NK-92 (cell line): ENCODE measurements around the gene ITGAD.

ENCODE experiments used
- DNase-seq: peaks from one replicate; lab custom pipeline; 2025; ENCODE audit not compliant: unreplicated experiment; lab: John Stamatoyannopoulos, UW

The ITGAD gene

GRCh38 chr16:31393056-31393455 is at the start of gene ITGAD:
Gene ITGAD (plus strand): TSS chr16:31393335. CDS start chr16:31393361, 26 bp downstream.
- DNase-seq, result no peak

GRCh38 chr16:31344712-31345111 is 48.4 kb upstream of the ITGAD start:
- no peak for DNase-seq

GRCh38 chr16:31347445-31347844 is 45.7 kb upstream of the ITGAD start:
- no peak for DNase-seq

GRCh38 chr16:31348579-31348978 is 44.6 kb upstream of the ITGAD start:
- DNase-seq, result no peak

GRCh38 chr16:31350275-31351005 is 42.7 kb upstream of the ITGAD start:
- no peak for DNase-seq

GRCh38 chr16:31351246-31351941 is 41.7 kb upstream of the ITGAD start:
- no peak for DNase-seq

- no peak for DNase-seq
Observed at GRCh38 chr16:31351942-31352325, 41.2 kb upstream of the ITGAD start.

- no peak for DNase-seq
Observed at GRCh38 chr16:31352376-31353115, 40.6 kb upstream of the ITGAD start.

GRCh38 chr16:31354394-31355291 is 38.5 kb upstream of the ITGAD start, which contains the start of gene ITGAX:
Gene ITGAX (plus strand): TSS chr16:31355176. CDS start chr16:31355255, 79 bp downstream.
- peak; percentile 22 for DNase-seq

GRCh38 chr16:31355431-31356100 is 37.6 kb upstream of the ITGAD start:
- DNase-seq, result no peak

- DNase-seq, result no peak
Observed at GRCh38 chr16:31356566-31357323, 36.4 kb upstream of the ITGAD start.

GRCh38 chr16:31357324-31358109 is 35.6 kb upstream of the ITGAD start:
- DNase-seq, result no peak

GRCh38 chr16:31360251-31360650 is 32.9 kb upstream of the ITGAD start:
- DNase-seq, result no peak

- no peak for DNase-seq
Observed at GRCh38 chr16:31361201-31362110, 31.7 kb upstream of the ITGAD start.

GRCh38 chr16:31362476-31363405 is 30.4 kb upstream of the ITGAD start:
- DNase-seq, result no peak

GRCh38 chr16:31363721-31364120 is 29.4 kb upstream of the ITGAD start:
- no peak for DNase-seq

GRCh38 chr16:31364421-31364820 is 28.7 kb upstream of the ITGAD start:
- DNase-seq, result no peak
